SK-N-SH treated with all-trans-retinoic acid at 6 μM for 48 hours (cell line): ENCODE data around the gene SEMA3E.
A peak's percentile ranks its signal among the peaks of the same experiment; 100 is the strongest.

ENCODE experiments used
- ATAC-seq: fragments of 200-7000 bp; cut with Tn5 transposase; 3 replicates; pipeline ENCODE4 v1.9.1; 2020; ENCODE audit warnings: mild to moderate bottlenecking, moderate library complexity
- ARNTL ChIP-seq: fragments of 450-650 bp; formaldehyde crosslinking; IDR thresholded peaks from 2 replicates; pipeline ENCODE4 v1.5.0; 2020; ENCODE audit warnings: low read depth, mild to moderate bottlenecking, moderate library complexity, borderline replicate concordance
- BACH2 ChIP-seq: fragments of 250-450 bp; sonication (Bioruptor Pico); IDR thresholded peaks from 2 replicates; pipeline ENCODE4 v1.9.0; 2021; ENCODE audit warnings: mild to moderate bottlenecking, borderline replicate concordance
- CSDC2 ChIP-seq: fragments of 250-450 bp; sonication (Bioruptor Pico); IDR thresholded peaks from 2 replicates; pipeline ENCODE4 v1.5.0; 2020; ENCODE audit warnings: mild to moderate bottlenecking, moderate library complexity
- ESRRG ChIP-seq: fragments of 250-450 bp; sonication (Bioruptor Pico); IDR thresholded peaks from 2 replicates; pipeline ENCODE4 v1.6.1; 2021; ENCODE audit warnings: mild to moderate bottlenecking
- GLIS3 ChIP-seq: fragments of 250-450 bp; sonication (Bioruptor Pico); IDR thresholded peaks from 2 replicates; pipeline ENCODE4 v1.5.0; 2020; ENCODE audit warnings: mild to moderate bottlenecking, moderate library complexity
- ISL1 ChIP-seq: fragments of 250-450 bp; sonication (Bioruptor Pico); IDR thresholded peaks from 2 replicates; pipeline ENCODE4 v2.1.2; 2022; ENCODE audit warnings: mild to moderate bottlenecking, moderate library complexity
- OSR1 ChIP-seq: fragments of 250-450 bp; sonication (Bioruptor Pico); IDR thresholded peaks from 2 replicates; pipeline ENCODE4 v1.8.0; 2022; ENCODE audit warnings: moderate library complexity, mild to moderate bottlenecking, inconsistent platforms
- PPARA ChIP-seq: fragments of 250-450 bp; sonication (Bioruptor Pico); IDR thresholded peaks from 2 replicates; pipeline ENCODE4 v1.5.0; 2020; ENCODE audit warnings: mild to moderate bottlenecking, borderline replicate concordance
- RARB ChIP-seq: fragments of 250-450 bp; sonication (Bioruptor Pico); IDR thresholded peaks from 2 replicates; pipeline ENCODE4 v1.8.0; 2021; ENCODE audit warnings: mild to moderate bottlenecking, moderate library complexity
- SNAI2 ChIP-seq: fragments of 250-450 bp; sonication (Bioruptor Pico); IDR thresholded peaks from 2 replicates; pipeline ENCODE4 v1.5.0; 2020; ENCODE audit warnings: mild to moderate bottlenecking, moderate library complexity
- TCF4 ChIP-seq: fragments of 250-450 bp; sonication (Bioruptor Pico); IDR thresholded peaks from 2 replicates; pipeline ENCODE4 v1.8.0; 2021; ENCODE audit warnings: mild to moderate bottlenecking, moderate library complexity, borderline replicate concordance
- TOX ChIP-seq: fragments of 250-450 bp; sonication (Bioruptor Pico); IDR thresholded peaks from 2 replicates; pipeline ENCODE4 v1.8.0; 2021; ENCODE audit warnings: mild to moderate bottlenecking, moderate library complexity, borderline replicate concordance
- ZC3H10 ChIP-seq: fragments of 250-450 bp; sonication (Bioruptor Pico); IDR thresholded peaks from 2 replicates; pipeline ENCODE4 v1.5.1; 2021; ENCODE audit warnings: mild to moderate bottlenecking, moderate library complexity
- ZFP3 ChIP-seq: fragments of 250-450 bp; sonication (Bioruptor Pico); IDR thresholded peaks from 2 replicates; pipeline ENCODE4 v1.5.0; 2020; ENCODE audit warnings: mild to moderate bottlenecking, moderate library complexity
- ZFP30 ChIP-seq: fragments of 450-650 bp; formaldehyde crosslinking; IDR thresholded peaks from 2 replicates; pipeline ENCODE4 v1.5.0; 2022; ENCODE audit warnings: mild to moderate bottlenecking, moderate library complexity
- ZNF565 ChIP-seq: fragments of 450-650 bp; formaldehyde crosslinking; conservative IDR thresholded peaks from 2 replicates; pipeline ENCODE4 v1.5.0; 2020; ENCODE audit warnings: low read depth, mild to moderate bottlenecking, moderate library complexity
- ZNF70 ChIP-seq: fragments of 450-650 bp; formaldehyde crosslinking; IDR thresholded peaks from 2 replicates; pipeline ENCODE4 v1.5.0; 2020; ENCODE audit warnings: mild to moderate bottlenecking, moderate library complexity
- ZNF8 ChIP-seq: fragments of 450-650 bp; formaldehyde crosslinking; IDR thresholded peaks from 2 replicates; pipeline ENCODE4 v1.5.0; 2020; ENCODE audit warnings: mild to moderate bottlenecking, moderate library complexity
- TF ChIP-seq, protein P1 (sequence below): fragments of 250-450 bp; sonication (Bioruptor Pico); IDR thresholded peaks from 2 replicates; pipeline ENCODE4 v1.5.1; 2020; ENCODE audit warnings: low read depth, mild to moderate bottlenecking, moderate library complexity
- TF ChIP-seq, protein P2 (sequence below): fragments of 250-450 bp; sonication (Bioruptor Pico); IDR thresholded peaks from 2 replicates; pipeline ENCODE4 v1.5.1; 2021; ENCODE audit warnings: mild to moderate bottlenecking, moderate library complexity
- TF ChIP-seq, protein P3 (sequence below): fragments of 250-450 bp; sonication (Bioruptor Pico); IDR thresholded peaks from 2 replicates; pipeline ENCODE4 v1.8.0; 2020; ENCODE audit warnings: mild to moderate bottlenecking, moderate library complexity, borderline replicate concordance
- TF ChIP-seq, protein P4 (sequence below): fragments of 250-450 bp; sonication (Bioruptor Pico); IDR thresholded peaks from 2 replicates; pipeline ENCODE4 v1.8.0; 2021; ENCODE audit warnings: low read depth, mild to moderate bottlenecking, moderate library complexity, borderline replicate concordance

The SEMA3E gene

DNA sequence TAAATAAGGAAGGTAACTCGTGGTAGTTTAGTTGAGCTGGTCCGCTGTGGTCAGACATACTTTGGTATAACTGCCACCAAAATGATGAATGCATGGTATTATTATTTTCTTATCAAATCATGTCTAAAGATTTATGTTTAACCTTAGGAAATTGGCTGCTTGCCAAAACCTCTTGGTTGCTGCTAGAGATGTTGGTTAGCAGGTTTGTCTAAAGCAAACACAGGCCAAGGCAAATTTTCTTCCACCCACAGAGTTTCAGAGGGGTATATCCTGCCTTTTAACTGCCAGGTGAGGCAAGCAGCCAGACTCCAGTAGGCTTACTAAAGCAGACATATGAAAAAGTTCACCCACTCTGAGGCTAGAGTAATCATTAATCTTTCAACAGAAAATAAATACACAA is 101.4 kb downstream of the SEMA3E start (continued):
- no peak for TF ChIP-seq ARNTL (CRISPR knock-in tag)
- TF ChIP-seq, protein P1, sequence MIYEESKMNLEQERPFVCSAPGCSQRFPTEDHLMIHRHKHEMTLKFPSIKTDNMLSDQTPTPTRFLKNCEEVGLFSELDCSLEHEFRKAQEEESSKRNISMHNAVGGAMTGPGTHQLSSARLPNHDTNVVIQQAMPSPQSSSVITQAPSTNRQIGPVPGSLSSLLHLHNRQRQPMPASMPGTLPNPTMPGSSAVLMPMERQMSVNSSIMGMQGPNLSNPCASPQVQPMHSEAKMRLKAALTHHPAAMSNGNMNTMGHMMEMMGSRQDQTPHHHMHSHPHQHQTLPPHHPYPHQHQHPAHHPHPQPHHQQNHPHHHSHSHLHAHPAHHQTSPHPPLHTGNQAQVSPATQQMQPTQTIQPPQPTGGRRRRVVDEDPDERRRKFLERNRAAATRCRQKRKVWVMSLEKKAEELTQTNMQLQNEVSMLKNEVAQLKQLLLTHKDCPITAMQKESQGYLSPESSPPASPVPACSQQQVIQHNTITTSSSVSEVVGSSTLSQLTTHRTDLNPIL (CRISPR knock-in tag), result peak; percentile 45; the same call in 1 of the 2 replicates
- no peak for TF ChIP-seq TCF4 (CRISPR knock-in tag)
- TF ChIP-seq, all 23 proteins: peak for 11

DNA sequence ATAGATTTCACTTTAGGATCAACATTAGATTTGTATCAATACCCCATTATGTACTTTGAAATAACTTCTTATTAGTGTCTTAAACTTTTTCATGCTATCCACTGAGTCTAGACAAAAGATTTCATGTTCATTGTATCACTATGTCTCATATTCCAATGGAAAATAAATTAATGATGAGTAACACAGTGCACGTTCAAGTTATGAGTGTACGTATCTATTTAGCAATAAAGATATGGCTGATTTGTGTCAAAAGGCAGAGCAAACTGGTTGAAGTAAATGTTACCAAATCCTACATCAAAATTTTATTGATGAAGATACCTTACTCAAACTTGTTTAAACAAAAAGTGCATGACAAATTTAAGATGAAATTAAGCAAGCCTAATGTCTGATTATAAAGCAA is 102.4 kb downstream of the SEMA3E start:
- no peak for ATAC-seq
- TF ChIP-seq ISL1 (peak; percentile 59), GLIS3 (CRISPR knock-in tag) (no peak)
- TF ChIP-seq, all 23 proteins: peak for 1

DNA sequence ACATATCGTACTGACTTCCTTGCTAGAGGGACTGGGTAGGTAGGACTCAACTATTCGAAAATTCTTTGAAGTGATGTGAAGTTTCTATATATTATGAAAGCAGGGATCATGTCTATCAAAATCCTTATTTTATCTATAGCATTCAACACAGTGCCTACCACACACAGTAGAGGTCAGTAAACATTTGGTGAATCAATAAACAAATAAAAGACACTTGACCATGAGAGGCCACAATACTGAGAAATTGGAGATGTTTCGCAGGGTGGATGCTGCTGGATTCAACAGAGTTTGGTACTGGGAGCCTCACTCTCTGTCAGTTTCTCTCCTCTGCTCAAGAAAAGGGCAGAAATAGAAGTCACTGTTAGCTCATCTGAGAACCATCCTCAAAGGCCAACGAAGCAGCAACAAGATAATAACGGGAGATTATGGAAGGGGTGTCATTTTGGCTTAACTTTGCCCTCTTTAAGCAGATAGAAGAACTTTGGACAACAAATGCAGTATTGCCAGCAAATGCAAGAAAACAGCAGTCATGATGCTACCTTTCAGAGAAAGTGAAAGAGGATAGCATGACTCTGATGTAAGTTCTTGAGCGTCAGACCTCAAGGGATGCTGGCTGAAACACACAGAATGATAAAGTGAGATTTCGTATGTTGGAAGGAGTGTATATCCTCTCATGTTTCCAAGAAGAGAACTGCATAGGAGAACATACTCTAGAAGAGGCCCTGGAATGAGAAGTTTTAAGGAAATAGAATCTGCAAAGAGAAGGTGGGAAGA is 107.6 kb downstream of the SEMA3E start:
- TF ChIP-seq ZNF70 (CRISPR knock-in tag), result no peak
- TF ChIP-seq OSR1 (CRISPR knock-in tag), result no peak
- no peak for TF ChIP-seq ESRRG (CRISPR knock-in tag)
- no peak for TF ChIP-seq BACH2 (CRISPR knock-in tag)
- no peak for TF ChIP-seq ZNF8
- no peak for TF ChIP-seq TOX (CRISPR knock-in tag)
- TF ChIP-seq ZFP30, result no peak
- no peak for TF ChIP-seq PPARA (CRISPR knock-in tag)
- TF ChIP-seq, protein P2, sequence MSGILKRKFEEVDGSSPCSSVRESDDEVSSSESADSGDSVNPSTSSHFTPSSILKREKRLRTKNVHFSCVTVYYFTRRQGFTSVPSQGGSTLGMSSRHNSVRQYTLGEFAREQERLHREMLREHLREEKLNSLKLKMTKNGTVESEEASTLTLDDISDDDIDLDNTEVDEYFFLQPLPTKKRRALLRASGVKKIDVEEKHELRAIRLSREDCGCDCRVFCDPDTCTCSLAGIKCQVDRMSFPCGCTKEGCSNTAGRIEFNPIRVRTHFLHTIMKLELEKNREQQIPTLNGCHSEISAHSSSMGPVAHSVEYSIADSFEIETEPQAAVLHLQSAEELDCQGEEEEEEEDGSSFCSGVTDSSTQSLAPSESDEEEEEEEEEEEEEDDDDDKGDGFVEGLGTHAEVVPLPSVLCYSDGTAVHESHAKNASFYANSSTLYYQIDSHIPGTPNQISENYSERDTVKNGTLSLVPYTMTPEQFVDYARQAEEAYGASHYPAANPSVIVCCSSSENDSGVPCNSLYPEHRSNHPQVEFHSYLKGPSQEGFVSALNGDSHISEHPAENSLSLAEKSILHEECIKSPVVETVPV, result no peak
- no peak for TF ChIP-seq TCF4 (CRISPR knock-in tag)
- TF ChIP-seq, protein P1 (CRISPR knock-in tag), result no peak

DNA sequence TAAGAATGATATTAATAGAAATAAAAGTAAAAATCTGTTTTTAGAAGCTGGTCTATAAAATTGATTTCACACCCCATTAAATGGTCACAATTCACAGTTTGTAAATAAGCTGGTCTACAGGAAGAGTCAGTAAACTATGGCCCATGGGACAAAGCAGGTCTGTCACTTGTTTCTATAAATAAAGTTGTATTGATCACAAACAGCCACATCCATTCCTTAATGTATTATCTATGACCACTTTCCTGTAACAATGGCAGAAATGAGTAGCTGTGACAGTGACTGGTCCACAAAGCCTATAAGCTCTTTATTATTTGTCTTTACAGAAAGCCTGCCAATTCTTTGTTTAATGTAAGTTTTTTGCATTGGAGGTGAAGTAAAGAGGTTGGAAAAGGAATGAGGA is 114.5 kb downstream of the SEMA3E start:
- no peak for ATAC-seq
- TF ChIP-seq CSDC2 (no peak), OSR1 (CRISPR knock-in tag) (no peak), ZFP3 (no peak), ZNF70 (CRISPR knock-in tag) (no peak), ISL1 (no peak), ZNF565 (CRISPR knock-in tag) (no peak), ZNF8 (no peak), RARB (no peak), ARNTL (CRISPR knock-in tag) (no peak), ZFP30 (no peak), PPARA (CRISPR knock-in tag) (no peak), ZC3H10 (CRISPR knock-in tag) (no peak), SNAI2 (no peak), TOX (CRISPR knock-in tag) (no peak), TCF4 (CRISPR knock-in tag) (no peak)
- TF ChIP-seq, protein P3, sequence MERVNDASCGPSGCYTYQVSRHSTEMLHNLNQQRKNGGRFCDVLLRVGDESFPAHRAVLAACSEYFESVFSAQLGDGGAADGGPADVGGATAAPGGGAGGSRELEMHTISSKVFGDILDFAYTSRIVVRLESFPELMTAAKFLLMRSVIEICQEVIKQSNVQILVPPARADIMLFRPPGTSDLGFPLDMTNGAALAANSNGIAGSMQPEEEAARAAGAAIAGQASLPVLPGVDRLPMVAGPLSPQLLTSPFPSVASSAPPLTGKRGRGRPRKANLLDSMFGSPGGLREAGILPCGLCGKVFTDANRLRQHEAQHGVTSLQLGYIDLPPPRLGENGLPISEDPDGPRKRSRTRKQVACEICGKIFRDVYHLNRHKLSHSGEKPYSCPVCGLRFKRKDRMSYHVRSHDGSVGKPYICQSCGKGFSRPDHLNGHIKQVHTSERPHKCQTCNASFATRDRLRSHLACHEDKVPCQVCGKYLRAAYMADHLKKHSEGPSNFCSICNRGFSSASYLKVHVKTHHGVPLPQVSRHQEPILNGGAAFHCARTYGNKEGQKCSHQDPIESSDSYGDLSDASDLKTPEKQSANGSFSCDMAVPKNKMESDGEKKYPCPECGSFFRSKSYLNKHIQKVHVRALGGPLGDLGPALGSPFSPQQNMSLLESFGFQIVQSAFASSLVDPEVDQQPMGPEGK (CRISPR knock-in tag), result no peak
- TF ChIP-seq, protein P4, sequence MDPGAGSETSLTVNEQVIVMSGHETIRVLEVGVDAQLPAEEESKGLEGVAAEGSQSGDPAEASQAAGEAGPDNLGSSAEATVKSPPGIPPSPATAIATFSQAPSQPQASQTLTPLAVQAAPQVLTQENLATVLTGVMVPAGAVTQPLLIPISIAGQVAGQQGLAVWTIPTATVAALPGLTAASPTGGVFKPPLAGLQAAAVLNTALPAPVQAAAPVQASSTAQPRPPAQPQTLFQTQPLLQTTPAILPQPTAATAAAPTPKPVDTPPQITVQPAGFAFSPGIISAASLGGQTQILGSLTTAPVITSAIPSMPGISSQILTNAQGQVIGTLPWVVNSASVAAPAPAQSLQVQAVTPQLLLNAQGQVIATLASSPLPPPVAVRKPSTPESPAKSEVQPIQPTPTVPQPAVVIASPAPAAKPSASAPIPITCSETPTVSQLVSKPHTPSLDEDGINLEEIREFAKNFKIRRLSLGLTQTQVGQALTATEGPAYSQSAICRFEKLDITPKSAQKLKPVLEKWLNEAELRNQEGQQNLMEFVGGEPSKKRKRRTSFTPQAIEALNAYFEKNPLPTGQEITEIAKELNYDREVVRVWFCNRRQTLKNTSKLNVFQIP, result no peak
- TF ChIP-seq, protein P1 (CRISPR knock-in tag), result no peak
- TF ChIP-seq, protein P2, result no peak
- TF ChIP-seq, all 23 proteins: peak for 0

More for the DNA sequence above, 107.6 kb downstream of the SEMA3E start:
- no peak for ATAC-seq
